GM04503 (cell line): Measurements from ENCODE around the gene ABCB8.
"Not testable (repeated sequence)": the region's sequence is repeated elsewhere in the genome, so short reads cannot be mapped to it uniquely, and the experiment has no call there.

ENCODE experiments used
- DNase-seq: peaks from one replicate; pipeline ENCODE4 v3.0.0-alpha.2; 2012; ENCODE audit warnings: low read depth

ABCB8 gene

DNA sequence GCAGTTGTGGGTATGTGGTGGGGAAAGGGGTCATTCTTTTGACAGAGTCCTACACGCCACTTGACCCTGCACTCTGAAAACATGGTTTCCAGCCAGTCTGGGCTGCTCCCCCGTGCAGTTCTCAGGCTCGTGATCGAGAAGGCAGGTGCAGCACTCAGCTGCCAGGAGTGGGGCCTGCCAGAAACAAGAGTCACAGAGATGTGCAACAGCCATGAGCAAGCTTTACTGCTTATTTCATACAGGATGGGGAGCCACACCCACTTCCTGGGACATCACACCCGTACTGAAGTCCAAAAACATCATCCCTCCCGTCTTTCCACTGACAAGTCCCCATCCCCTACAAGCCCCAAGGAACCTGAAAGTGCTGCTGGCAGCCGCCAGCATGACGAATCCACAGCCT, 13.3 kb upstream of the ABCB8 start:
- DNase-seq, result no peak

GRCh38 chr7:151015967-151016366, 12.3 kb upstream of the ABCB8 start:
- no peak for DNase-seq

- DNase-seq, result no peak
These were observed 11.7 kb upstream of the ABCB8 start for GRCh38 chr7:151016505-151016904.

DNA sequence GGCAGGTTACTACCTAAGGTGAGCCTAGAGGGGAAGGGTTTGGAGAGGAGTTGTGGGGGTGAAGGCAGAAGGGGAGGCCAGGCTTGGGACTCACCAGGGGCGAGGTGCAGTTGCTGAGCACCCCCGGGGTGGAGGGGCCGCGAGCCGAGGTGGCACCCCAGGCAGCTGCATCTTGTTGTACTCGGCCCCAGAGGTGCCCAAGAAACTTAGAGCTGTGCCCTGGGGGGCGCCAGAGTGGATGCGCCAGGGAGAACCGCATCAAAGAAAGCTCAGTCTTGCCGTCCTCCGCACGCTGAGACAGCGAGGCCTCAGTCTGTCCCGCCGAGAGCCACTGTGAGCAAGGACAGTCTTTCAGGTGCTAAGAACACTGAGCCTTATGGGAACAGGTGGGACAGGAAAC, 11.3 kb upstream of the ABCB8 start:
- DNase-seq, result no peak

- DNase-seq, result no peak
These were observed 10.8 kb upstream of the ABCB8 start for GRCh38 chr7:151017370-151017952.

GRCh38 chr7:151017953-151018420, 10.3 kb upstream of the ABCB8 start:
- DNase-seq, result no peak

DNA sequence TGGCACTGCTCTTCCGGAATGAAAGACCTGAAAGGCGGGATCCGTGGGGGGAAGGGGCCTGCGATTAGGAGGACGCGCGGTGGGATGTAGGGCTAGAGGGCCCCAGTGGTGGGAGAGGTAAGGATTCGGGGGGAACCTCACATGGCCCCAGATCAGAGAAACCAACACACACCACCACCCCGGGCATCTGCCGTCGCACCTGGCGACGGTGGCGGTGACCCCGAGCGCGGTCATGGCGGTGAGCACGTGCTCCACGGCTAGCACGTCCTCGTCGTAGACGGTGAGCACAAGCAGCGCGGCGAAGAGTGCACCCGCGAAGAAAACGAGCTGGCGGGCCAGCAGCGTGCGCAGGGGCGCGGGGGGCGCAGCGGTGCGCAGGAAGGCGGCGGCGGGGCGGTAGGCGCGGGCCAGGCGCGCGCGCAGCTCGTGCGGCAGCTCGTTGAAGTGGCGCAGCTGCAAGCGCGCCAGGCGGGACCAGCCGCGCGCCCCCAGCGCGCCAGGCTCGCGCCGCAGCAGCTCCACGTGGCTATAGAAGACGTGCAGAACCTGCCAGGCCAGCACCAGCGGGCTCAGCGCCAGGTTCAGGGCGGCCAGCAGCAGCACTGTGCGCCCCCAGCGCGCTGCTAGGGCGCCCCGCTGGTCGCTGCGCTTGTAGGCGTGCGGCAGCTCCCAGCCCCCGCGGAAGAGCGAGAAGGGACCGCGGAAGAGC, 9.7 kb upstream of the ABCB8 start:
- DNase-seq, result no peak

GRCh38 chr7:151019130-151019447, 9.2 kb upstream of the ABCB8 start:
- DNase-seq, result no peak

DNA sequence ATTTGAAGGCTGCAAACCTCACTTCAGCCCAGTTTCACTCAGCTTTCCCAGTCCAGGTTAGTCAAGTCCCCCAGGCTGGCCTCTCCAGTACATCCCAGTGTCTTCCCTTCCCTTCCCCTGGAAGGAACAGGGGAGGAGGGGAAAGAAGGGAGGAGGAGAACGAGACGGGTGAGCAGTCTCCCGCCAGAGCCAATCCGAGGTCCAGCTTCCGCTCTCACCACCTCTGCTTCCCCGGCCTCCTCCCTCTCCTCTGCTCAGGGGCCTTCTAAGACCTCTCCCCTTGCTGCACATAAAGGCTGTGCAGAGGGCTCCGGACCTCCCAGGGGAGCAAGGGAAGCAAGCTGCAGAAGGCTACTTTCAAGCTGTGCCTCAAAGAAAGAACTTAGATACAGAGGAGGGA, 8.0 kb upstream of the ABCB8 start:
- DNase-seq, result no peak

- DNase-seq, result no peak
These were observed 5.0 kb upstream of the ABCB8 start for GRCh38 chr7:151023232-151023631.

DNA sequence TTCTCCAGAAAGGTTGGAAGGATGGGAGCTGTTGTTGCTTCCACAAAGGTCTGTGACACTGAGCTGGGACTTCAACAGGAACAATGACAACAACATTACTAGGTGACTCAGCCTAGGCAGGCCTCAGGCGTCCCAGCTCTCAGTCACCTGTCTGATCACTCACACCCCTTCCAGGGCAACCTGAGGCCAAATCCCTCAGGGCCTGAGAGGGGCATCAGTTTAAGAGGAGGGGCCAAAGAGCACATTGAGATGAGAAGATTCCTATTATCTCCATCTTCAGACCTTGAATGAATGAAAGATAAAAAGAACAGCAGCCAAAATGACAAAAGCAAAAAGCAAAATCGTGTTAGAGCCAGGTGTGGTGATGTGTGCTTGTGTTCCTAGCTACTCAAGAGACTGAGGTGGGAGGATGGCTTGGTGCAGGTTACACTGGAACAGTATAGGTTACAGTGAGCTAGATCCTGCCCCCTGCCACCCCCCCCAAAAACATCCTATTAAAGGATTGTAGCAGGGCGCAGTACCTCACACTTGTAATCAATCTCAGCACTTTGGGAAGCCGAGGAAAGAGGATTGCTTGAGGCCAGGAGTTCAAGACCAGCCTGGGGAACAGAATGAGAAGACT, 3.7 kb upstream of the ABCB8 start, which contains the start of gene ATG9B:
Gene ATG9B (minus strand): TSS at position 60 of the 622 bp plus-strand sequence. CDS start 71 bp downstream, outside the sequence.
- DNase-seq, result no peak

DNA sequence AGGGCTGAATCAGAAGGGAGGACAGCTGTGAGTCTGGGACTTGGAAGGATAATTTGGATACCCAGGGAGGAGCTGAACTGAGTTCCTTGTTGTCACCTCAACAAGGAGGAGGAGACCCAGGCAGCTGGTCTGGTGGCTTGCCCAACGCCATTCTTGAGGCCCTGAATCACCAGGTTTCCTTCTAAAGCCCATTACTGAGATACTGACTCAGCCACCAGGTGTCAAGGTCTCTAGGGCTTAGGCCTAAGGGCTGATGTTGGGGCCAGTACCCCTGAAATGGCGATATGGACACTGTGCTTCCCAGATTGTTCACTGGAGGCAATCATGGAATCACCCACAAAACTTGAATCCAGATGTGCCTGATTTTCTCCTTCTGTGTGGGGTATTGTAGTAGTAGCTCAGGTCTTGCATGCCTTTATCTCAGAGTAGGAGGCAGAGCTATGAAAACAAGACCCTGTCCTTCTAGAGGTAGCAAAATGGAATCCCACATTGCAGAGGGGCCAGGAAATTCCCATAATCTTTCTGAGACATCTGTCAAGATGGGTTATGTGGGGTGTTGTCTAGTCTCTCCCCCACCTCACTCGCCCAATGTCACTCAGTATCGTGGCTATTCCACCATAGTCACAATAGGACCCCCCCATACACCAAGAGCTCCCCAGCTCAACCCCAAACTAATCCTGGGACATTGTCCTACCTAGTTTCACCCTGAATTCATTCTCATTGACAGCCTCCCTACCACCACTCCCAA, 2.2 kb upstream of the ABCB8 start:
- no peak for DNase-seq

GRCh38 chr7:151026771-151027727, 1.2 kb upstream of the ABCB8 start:
- DNase-seq, result not testable (repeated sequence)

GRCh38 chr7:151027728-151028130, 521 bp upstream of the ABCB8 start:
- DNase-seq, result not testable (repeated sequence)

GRCh38 chr7:151028948-151029501, 775 bp downstream of the ABCB8 start:
- DNase-seq, result no peak

GRCh38 chr7:151031011-151031410, 2.8 kb downstream of the ABCB8 start:
- no peak for DNase-seq

DNA sequence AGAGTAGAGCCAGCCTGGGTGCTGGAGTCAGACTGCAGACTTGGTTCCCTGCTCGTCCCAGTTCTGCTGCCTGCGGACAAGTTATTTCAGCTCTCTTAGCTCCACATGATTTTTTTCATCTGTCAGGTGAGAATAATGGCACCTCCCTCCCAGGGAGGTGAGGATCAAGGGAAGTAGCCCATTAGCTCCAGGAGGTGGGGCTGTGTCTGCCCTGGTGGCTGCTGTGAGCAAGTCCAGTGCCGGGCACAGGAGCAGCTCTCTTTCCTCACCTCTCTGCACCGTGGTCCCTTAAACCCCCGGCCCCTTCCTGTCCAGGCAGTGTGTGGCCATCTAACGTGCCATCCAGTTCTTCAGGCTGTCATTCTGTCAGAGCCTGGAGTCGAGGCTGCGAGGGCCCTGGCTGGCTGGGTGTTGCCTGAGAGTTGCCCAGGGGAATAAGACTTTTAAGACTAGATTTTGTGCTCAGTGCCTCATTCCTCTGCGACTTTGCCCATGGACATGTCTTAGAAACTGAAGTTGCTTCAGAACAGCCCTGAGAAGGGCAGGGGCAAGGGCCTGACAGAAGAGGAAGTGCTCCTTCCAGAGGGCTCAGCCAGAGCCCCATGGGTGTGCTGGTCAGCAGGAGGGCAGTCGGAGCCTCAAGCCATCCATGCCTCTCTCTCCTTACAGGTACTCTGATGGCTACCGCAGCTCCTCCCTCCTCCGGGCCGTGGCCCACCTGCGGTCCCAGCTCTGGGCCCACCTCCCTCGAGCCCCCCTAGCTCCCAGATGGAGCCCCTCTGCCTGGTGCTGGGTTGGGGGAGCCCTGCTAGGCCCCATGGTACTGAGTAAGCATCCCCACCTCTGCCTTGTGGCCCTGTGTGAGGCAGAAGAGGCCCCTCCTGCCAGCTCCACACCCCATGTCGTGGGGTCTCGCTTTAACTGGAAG, 5.0 kb downstream of the ABCB8 start:
- no peak for DNase-seq

DNA sequence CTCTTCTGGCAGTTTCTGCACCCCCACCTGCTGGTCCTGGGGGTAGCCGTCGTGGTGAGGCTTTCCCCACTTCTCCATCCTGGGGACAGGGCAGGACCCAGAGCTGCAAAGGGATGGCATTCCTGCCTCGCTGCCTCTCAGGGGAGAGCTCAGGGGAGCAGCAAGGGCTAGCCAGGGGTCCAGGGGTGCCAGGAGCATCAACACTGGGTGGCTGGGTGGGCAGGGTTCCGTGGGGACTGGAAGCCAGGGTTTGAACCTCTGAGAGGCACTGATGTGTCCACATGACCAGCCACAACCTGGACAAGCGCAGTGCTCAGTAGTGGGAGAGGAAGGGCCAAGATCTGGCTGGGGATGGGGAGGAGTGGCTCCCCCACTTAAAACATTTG, 5.6 kb downstream of the ABCB8 start:
- DNase-seq, result no peak

GRCh38 chr7:151034312-151035025, 6.2 kb downstream of the ABCB8 start:
- no peak for DNase-seq
